HG03159 (cell line): Measurements from ENCODE around the gene KRT72.

Experiments used
- ATAC-seq: cut with Tn5 transposase; IDR thresholded peaks from one replicate; pipeline ENCODE4 v1.9.1; 2021; ENCODE audit warnings: mild to moderate bottlenecking, moderate library complexity; ENCODE audit not compliant: unreplicated experiment

Gene KRT72

GRCh38 chr12:52600941-52601481 is at the start of gene KRT72:
Gene KRT72 (minus strand): TSS chr12:52601463. CDS start chr12:52601452, 11 bp downstream.
- no peak for ATAC-seq

GRCh38 chr12:52650520-52651081 is 49.3 kb upstream of the KRT72 start:
- no peak for ATAC-seq

- ATAC-seq, result no peak
Measured at GRCh38 chr12:52649066-52649465, 47.8 kb upstream of the KRT72 start.

- no peak for ATAC-seq
Measured at GRCh38 chr12:52648012-52648550, 46.8 kb upstream of the KRT72 start.

GRCh38 chr12:52647601-52648000 is 46.3 kb upstream of the KRT72 start:
- no peak for ATAC-seq

GRCh38 chr12:52646613-52647012 is 45.4 kb upstream of the KRT72 start:
- ATAC-seq, result no peak

GRCh38 chr12:52645982-52646381 is 44.7 kb upstream of the KRT72 start:
- ATAC-seq, result no peak

- no peak for ATAC-seq
Measured at GRCh38 chr12:52645120-52645761, 44.0 kb upstream of the KRT72 start.

GRCh38 chr12:52644078-52644415 is 42.8 kb upstream of the KRT72 start:
- no peak for ATAC-seq

GRCh38 chr12:52643233-52644077 is 42.2 kb upstream of the KRT72 start:
- no peak for ATAC-seq

GRCh38 chr12:52641468-52641867 is 40.2 kb upstream of the KRT72 start:
- ATAC-seq, result no peak

- no peak for ATAC-seq
Measured at GRCh38 chr12:52637299-52637698, 36.0 kb upstream of the KRT72 start.

GRCh38 chr12:52636592-52637258 is 35.5 kb upstream of the KRT72 start:
- no peak for ATAC-seq

GRCh38 chr12:52636189-52636588 is 34.9 kb upstream of the KRT72 start:
- no peak for ATAC-seq

- no peak for ATAC-seq
Measured at GRCh38 chr12:52634266-52635056, 33.2 kb upstream of the KRT72 start.

GRCh38 chr12:52633383-52633782 is 32.1 kb upstream of the KRT72 start:
- no peak for ATAC-seq

GRCh38 chr12:52632656-52633055 is 31.4 kb upstream of the KRT72 start:
- no peak for ATAC-seq

- no peak for ATAC-seq
Measured at GRCh38 chr12:52631676-52632459, 30.6 kb upstream of the KRT72 start.

- no peak for ATAC-seq
Measured at GRCh38 chr12:52631264-52631663, 30.0 kb upstream of the KRT72 start.
